ENCODE results near the gene AQP6. TPM values are rescaled to one million over a fixed set of nuclear protein-coding genes. Genes with fewer than 3 reads are reported as not detected.

AQP6 gene
- total RNA-seq, 1 experiment from 2014 or later = not detected

- POLR2A ChIA-PET = no interaction called here
- CTCF ChIA-PET = interaction anchor here (0.9 to 1.9 kb wide), 4 partner anchors 8 to 101 kb away, joined by 3 to 7 read pairs (median 4); no protein-coding TSS in a partner anchor
- Mint-ChIP-seq H3K4me3 (ENCODE audit: unreplicated experiment) (no peak overlapping the region), H3K36me3 (ENCODE audit: insufficient read depth, unreplicated experiment) (no peaks in the 10 kb centered on the region), H3K27ac (ENCODE audit: low read depth, unreplicated experiment) (no peak overlapping the region), H3K4me1 (ENCODE audit: insufficient read depth, unreplicated experiment) (peaks cover 8% of the 10 kb centered on the region), H3K9me3 (ENCODE audit: unreplicated experiment) (no peaks in the 10 kb centered on the region), H3K27me3 (ENCODE audit: insufficient read depth, unreplicated experiment) (no peaks in the 10 kb centered on the region)
- BruUV-seq (replicated peaks) = no TSS peak
- intact Hi-C loops (cut with micrococcal nuclease) = no loop called here
- TF ChIP-seq, protein P1, sequence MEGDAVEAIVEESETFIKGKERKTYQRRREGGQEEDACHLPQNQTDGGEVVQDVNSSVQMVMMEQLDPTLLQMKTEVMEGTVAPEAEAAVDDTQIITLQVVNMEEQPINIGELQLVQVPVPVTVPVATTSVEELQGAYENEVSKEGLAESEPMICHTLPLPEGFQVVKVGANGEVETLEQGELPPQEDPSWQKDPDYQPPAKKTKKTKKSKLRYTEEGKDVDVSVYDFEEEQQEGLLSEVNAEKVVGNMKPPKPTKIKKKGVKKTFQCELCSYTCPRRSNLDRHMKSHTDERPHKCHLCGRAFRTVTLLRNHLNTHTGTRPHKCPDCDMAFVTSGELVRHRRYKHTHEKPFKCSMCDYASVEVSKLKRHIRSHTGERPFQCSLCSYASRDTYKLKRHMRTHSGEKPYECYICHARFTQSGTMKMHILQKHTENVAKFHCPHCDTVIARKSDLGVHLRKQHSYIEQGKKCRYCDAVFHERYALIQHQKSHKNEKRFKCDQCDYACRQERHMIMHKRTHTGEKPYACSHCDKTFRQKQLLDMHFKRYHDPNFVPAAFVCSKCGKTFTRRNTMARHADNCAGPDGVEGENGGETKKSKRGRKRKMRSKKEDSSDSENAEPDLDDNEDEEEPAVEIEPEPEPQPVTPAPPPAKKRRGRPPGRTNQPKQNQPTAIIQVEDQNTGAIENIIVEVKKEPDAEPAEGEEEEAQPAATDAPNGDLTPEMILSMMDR (IDR thresholded peaks at IDR 0.05; ENCODE audit: unreplicated experiment) = no peak
- no peak for DNase-seq (ENCODE audit: unreplicated experiment)
Measured at GRCh38 chr12:49953961-49954846, 18.5 kb upstream of the AQP6 start.

- peaks cover 17% of the 10 kb centered on the region for H3K4me1 Mint-ChIP-seq (ENCODE audit: insufficient read depth, unreplicated experiment)
- CTCF ChIA-PET = interaction anchor here (0.9 to 1.9 kb wide), 4 partner anchors 9 to 100 kb away, joined by 3 to 7 read pairs (median 5); no protein-coding TSS in a partner anchor
- intact Hi-C loops (cut with micrococcal nuclease) = no loop called here
Measured at GRCh38 chr12:49954863-49955830, 17.6 kb upstream of the AQP6 start.

DNA sequence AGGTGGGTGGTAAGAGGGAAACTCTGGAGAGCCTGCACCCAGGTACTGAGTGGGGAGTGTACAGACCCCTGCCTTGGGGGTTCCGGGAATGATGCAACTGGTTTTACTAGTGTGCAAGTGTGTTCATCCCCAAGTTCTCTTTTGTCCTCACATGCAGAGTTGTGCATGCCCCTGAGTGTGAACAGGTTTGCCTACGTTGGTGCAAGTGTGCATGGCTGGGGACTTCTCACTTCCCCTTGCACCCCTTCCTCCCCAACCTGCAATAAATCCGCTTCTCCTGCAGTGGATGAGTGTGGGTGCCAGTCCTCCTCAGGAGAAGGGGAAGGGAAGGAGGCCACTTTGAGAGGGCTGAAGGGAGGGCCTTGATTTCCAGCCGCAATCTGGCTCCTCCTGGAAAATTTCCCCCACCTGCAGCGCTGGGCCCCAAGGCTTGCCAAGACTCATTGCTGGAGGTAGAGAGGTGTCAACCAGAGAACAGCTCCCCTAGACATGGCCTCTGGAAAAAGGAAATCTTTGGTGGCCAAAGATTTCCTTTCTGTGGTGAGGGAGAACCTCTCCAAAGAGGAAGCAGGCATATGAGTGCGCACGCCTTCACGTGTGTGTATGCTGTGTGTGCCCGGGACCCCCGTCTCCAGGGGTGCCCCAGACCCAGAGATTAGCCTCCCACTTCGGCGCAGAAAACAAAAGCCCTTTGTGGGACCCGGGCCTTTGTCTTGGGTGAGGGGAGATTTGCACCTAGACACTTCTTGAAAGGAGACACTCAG, 16.7 kb upstream of the AQP6 start:
- Mint-ChIP-seq H3K4me3 (ENCODE audit: unreplicated experiment) (no peak overlapping the region), H3K27ac (ENCODE audit: low read depth, unreplicated experiment) (no peak overlapping the region), H3K27me3 (ENCODE audit: insufficient read depth, unreplicated experiment) (no peaks in the 10 kb centered on the region), H3K4me1 (ENCODE audit: insufficient read depth, unreplicated experiment) (peaks cover 25% of the 10 kb centered on the region), H3K36me3 (ENCODE audit: insufficient read depth, unreplicated experiment) (peaks cover 8% of the 10 kb centered on the region), H3K9me3 (ENCODE audit: unreplicated experiment) (no peaks in the 10 kb centered on the region)
- TF ChIP-seq, protein P1 (IDR thresholded peaks at IDR 0.05; ENCODE audit: unreplicated experiment) = no peak
- intact Hi-C loops (cut with micrococcal nuclease) = no loop called here
- BruUV-seq (replicated peaks) = no TSS peak
- ChIA-PET CTCF (interaction anchor here (0.6 to 1.3 kb wide), 3 partner anchors 11 to 976 kb away, joined by 3 to 7 read pairs (median 3); no protein-coding TSS in a partner anchor), POLR2A (no interaction called here)
- no peak for DNase-seq (ENCODE audit: unreplicated experiment)

More at GRCh38 chr12:49954863-49955830, 17.6 kb upstream of the AQP6 start:
- POLR2A ChIA-PET = no interaction called here
- H3K4me3 Mint-ChIP-seq (ENCODE audit: unreplicated experiment) = no peak overlapping the region
- no peaks in the 10 kb centered on the region for H3K27me3 Mint-ChIP-seq (ENCODE audit: insufficient read depth, unreplicated experiment)
- TF ChIP-seq, protein P1 (IDR thresholded peaks at IDR 0.05; ENCODE audit: unreplicated experiment) = no peak
- H3K36me3 Mint-ChIP-seq (ENCODE audit: insufficient read depth, unreplicated experiment) = peaks cover 2% of the 10 kb centered on the region
- BruUV-seq (replicated peaks) = no TSS peak
- no peaks in the 10 kb centered on the region for H3K9me3 Mint-ChIP-seq (ENCODE audit: unreplicated experiment)
- H3K27ac Mint-ChIP-seq (ENCODE audit: low read depth, unreplicated experiment) = no peak overlapping the region
- DNase-seq (ENCODE audit: unreplicated experiment) = no peak

All from MCF 10A (cell line).